Measurements from ENCODE around the gene ACOT7.

The ACOT7 gene

GRCh38 chr1:6245869-6246496, 147.6 kb downstream of the ACOT7 start:
- DNase-seq = no peak

GRCh38 chr1:6245086-6245868, 148.3 kb downstream of the ACOT7 start:
- DNase-seq = peak; percentile 72

- DNase-seq = no peak
These were observed 149.0 kb downstream of the ACOT7 start for GRCh38 chr1:6244401-6245049.

GRCh38 chr1:6243993-6244392, 149.6 kb downstream of the ACOT7 start, which contains the start of gene HES3:
HES3 (plus strand) TSS chr1:6244179; CDS start chr1:6244366, 187 bp downstream.
- no peak for DNase-seq

- no peak for DNase-seq
These were observed 150.3 kb downstream of the ACOT7 start for GRCh38 chr1:6243053-6243834.

- DNase-seq = no peak
These were observed 151.5 kb downstream of the ACOT7 start for GRCh38 chr1:6241887-6242740.

- DNase-seq = no peak
These were observed 152.3 kb downstream of the ACOT7 start for GRCh38 chr1:6241107-6241886.

- DNase-seq = no peak
These were observed 153.4 kb downstream of the ACOT7 start for GRCh38 chr1:6239950-6240768.

- DNase-seq = no peak
These were observed 154.3 kb downstream of the ACOT7 start for GRCh38 chr1:6239213-6239752.

- DNase-seq = no peak
These were observed 156.5 kb downstream of the ACOT7 start for GRCh38 chr1:6237093-6237492.

- no peak for DNase-seq
These were observed 158.3 kb downstream of the ACOT7 start for GRCh38 chr1:6235296-6235677.

GRCh38 chr1:6234502-6235295, 158.9 kb downstream of the ACOT7 start:
- no peak for DNase-seq

GRCh38 chr1:6233376-6233775, 160.2 kb downstream of the ACOT7 start:
- no peak for DNase-seq

- no peak for DNase-seq
These were observed 167.9 kb downstream of the ACOT7 start for GRCh38 chr1:6225651-6226050.

GRCh38 chr1:6224718-6225117, 168.8 kb downstream of the ACOT7 start:
- no peak for DNase-seq

GRCh38 chr1:6223617-6224016, 169.9 kb downstream of the ACOT7 start:
- DNase-seq = no peak

GRCh38 chr1:6222636-6223035, 170.9 kb downstream of the ACOT7 start:
- DNase-seq = no peak

- no peak for DNase-seq
These were observed 172.3 kb downstream of the ACOT7 start for GRCh38 chr1:6221210-6221784.

- no peak for DNase-seq
These were observed 173.3 kb downstream of the ACOT7 start for GRCh38 chr1:6220236-6220635.

Data from GDM1 (cell line).